ENCODE results near the gene ACIN1.

ACIN1 gene

DNA sequence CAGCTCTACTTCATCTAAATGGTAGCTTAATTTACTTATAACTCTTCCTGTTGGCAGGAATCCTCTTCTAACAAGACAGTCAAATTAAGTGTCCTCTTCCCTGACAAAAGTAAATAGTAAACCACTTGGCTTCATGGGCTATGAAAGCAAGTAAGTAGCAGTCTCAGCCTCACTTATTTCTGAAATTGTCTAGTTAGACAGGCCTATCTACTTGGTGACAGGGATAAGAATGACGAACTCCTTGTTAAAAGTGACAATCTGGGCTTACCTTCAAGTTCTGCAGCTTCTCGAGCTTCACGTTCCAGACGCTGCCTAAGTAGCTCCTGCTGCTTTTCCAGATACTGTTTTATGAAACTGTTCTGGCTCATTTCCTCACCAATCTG lies 4.7 kb downstream of the ACIN1 start:
- Histone ChIP-seq H3K4me1 (ENCODE audit: control insufficient read depth, insufficient read depth, low read length) (peaks cover 30% of the 10 kb centered on the region), H3K9me3 (ENCODE audit: control insufficient read depth, low read length) (no peaks in the 10 kb centered on the region), H3K9ac (ENCODE audit: low read length) (peak overlapping the region; percentile 1), H3K36me3 (ENCODE audit: control insufficient read depth, insufficient read depth, low read length, severe bottlenecking) (peaks cover 77% of the 10 kb centered on the region), H3K27me3 (replicated peaks; ENCODE audit: control insufficient read depth, insufficient read depth, low read length) (no peaks in the 10 kb centered on the region), H3K4me3 (ENCODE audit: low read length) (no peak overlapping the region)
- DNase-seq (ENCODE audit: low read depth), result no peak

DNA sequence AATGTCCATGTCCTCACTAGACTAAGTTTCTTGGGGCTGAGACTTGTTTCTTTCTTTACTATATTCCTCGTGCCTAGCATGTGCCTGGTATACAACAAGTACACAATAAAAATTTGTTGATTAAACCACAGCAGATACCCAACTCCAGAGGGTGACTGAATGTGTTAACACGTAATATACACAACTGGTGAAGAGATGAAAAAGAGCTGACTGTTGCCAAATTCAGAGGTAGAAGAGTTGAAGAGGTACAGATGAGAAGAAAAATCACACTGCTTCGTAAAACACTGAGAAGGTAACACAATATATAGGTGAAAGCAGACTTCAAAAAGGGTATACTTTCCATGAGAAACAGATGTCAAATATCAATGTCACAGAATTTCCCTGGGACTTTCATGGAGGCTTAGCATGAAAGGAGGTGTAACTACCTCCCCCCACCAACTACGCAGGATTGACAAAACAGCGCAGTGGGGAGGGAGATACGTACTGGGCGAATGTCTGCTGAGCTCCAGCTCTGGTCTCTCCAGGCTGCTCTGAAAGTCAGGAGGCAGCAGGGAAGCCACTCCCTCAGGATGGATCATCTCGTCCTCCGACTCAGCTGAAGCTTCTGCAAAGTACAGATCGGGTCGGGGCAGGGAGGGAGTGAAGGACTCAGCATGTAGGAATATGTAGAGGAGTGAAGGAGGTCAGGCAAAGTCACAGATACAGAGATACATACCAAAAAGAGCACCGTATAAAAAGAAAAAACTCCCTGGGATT lies 5.3 kb downstream of the ACIN1 start:
- no peak overlapping the region for H3K9ac ChIP-seq (ENCODE audit: low read length)
- DNase-seq (ENCODE audit: low read depth), result no peak
- H3K36me3 ChIP-seq (ENCODE audit: control insufficient read depth, insufficient read depth, low read length, severe bottlenecking), result peaks cover 82% of the 10 kb centered on the region
- no peaks in the 10 kb centered on the region for H3K27me3 ChIP-seq (replicated peaks; ENCODE audit: control insufficient read depth, insufficient read depth, low read length)
- no peaks in the 10 kb centered on the region for H3K9me3 ChIP-seq (ENCODE audit: control insufficient read depth, low read length)
- H3K4me1 ChIP-seq (ENCODE audit: control insufficient read depth, insufficient read depth, low read length), result peaks cover 35% of the 10 kb centered on the region
- no peak overlapping the region for H3K4me3 ChIP-seq (ENCODE audit: low read length)

DNA sequence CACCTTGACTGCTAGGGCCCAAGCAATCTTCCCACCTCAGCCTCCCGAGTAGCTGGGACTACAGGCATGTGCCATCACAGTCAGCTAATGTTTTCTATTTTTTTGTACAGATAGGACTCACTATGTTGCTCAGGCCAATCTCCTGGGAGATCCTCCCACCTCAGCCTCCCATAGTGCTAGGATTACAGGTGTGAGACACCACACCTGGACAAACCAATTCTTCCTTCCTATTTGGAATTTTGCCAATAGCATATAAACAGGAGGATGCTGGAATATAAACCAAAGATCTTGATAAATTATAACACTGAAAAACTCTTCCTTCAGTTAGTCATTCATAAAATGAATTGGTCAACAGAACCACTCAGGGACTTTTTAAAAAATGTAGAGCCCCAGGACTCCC lies 8.4 kb downstream of the ACIN1 start:
- no peak for DNase-seq (ENCODE audit: low read depth)
- no peaks in the 10 kb centered on the region for H3K9me3 ChIP-seq (ENCODE audit: control insufficient read depth, low read length)
- H3K9ac ChIP-seq (ENCODE audit: low read length), result no peak overlapping the region
- H3K4me1 ChIP-seq (ENCODE audit: control insufficient read depth, insufficient read depth, low read length), result peaks cover 26% of the 10 kb centered on the region
- H3K36me3 ChIP-seq (ENCODE audit: control insufficient read depth, insufficient read depth, low read length, severe bottlenecking), result peaks cover 85% of the 10 kb centered on the region
- H3K27me3 ChIP-seq (replicated peaks; ENCODE audit: control insufficient read depth, insufficient read depth, low read length), result no peaks in the 10 kb centered on the region
- H3K4me3 ChIP-seq (ENCODE audit: low read length), result no peak overlapping the region

DNA sequence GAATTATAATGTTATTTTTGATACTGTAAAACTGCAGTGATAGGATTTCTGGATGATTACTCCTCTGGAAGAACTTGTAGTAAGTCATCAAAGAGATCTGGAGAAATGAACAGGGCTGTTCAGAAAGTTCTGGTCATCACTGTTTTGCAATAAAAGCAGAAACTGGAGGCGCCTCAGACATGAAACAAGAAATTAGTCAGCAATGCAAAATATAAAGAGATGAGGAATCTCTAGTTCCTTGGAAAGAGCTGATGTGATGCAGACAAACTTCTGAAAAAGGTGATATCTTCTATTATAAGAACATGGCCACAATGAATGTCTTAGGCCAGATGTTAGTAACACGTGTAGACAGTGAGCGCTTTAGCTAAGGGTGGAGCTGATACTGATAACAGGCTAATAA lies 9.5 kb downstream of the ACIN1 start:
- H3K27me3 ChIP-seq (replicated peaks; ENCODE audit: control insufficient read depth, insufficient read depth, low read length), result no peaks in the 10 kb centered on the region
- H3K4me3 ChIP-seq (ENCODE audit: low read length), result no peak overlapping the region
- H3K9ac ChIP-seq (ENCODE audit: low read length), result peak overlapping the region; percentile 51
- peaks cover 35% of the 10 kb centered on the region for H3K4me1 ChIP-seq (ENCODE audit: control insufficient read depth, insufficient read depth, low read length)
- H3K9me3 ChIP-seq (ENCODE audit: control insufficient read depth, low read length), result no peaks in the 10 kb centered on the region
- DNase-seq (ENCODE audit: low read depth), result no peak
- peaks cover 87% of the 10 kb centered on the region for H3K36me3 ChIP-seq (ENCODE audit: control insufficient read depth, insufficient read depth, low read length, severe bottlenecking)

DNA sequence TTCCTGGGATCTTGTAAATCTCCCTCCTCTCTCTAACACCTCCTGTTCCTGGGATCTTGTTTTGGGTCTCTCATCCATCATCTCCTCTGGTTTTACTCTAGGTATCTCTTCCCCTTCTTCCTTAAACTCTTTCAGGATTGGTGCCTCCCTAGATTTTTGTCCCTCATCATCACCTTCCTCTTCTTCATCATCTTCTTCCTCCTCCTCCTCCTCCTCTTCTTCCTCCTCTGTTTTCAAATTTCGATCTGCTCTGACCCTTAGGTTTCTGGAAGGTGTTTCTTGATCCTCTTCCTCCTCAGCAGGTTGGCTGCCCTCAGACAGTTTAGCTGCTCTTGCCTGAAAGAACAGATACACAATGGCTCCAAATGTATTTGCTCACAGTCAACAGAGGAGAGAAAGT lies 14.5 kb downstream of the ACIN1 start:
- H3K27me3 ChIP-seq (replicated peaks; ENCODE audit: control insufficient read depth, insufficient read depth, low read length), result no peaks in the 10 kb centered on the region
- no peak overlapping the region for H3K4me3 ChIP-seq (ENCODE audit: low read length)
- H3K9me3 ChIP-seq (ENCODE audit: control insufficient read depth, low read length), result no peaks in the 10 kb centered on the region
- no peak for DNase-seq (ENCODE audit: low read depth)
- peaks cover 82% of the 10 kb centered on the region for H3K36me3 ChIP-seq (ENCODE audit: control insufficient read depth, insufficient read depth, low read length, severe bottlenecking)
- H3K4me1 ChIP-seq (ENCODE audit: control insufficient read depth, insufficient read depth, low read length), result peaks cover 71% of the 10 kb centered on the region
- peak overlapping the region; percentile 78 for H3K9ac ChIP-seq (ENCODE audit: low read length)

DNA sequence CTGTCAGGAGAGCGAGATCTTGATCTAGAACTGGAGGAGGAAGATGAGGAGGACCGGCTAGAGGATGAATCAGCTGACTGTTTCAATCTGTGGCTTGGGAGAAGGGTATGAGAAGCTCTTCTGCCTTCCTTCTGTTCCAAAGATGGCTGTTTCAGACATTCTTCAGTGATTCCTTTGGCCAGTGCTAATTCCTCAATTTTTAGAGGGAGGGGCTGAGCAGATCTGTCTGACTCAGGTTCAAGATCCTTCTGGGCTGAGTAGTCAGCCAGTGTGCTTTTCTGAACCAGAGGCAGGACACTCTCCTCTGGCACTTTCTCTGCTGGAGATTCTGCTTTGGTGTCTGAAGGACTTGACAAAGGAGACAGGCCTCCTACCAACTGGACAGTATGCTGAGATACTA lies 15.2 kb downstream of the ACIN1 start:
- Histone ChIP-seq H3K4me1 (ENCODE audit: control insufficient read depth, insufficient read depth, low read length) (peaks cover 69% of the 10 kb centered on the region), H3K9me3 (ENCODE audit: control insufficient read depth, low read length) (no peaks in the 10 kb centered on the region), H3K27me3 (replicated peaks; ENCODE audit: control insufficient read depth, insufficient read depth, low read length) (no peaks in the 10 kb centered on the region), H3K36me3 (ENCODE audit: control insufficient read depth, insufficient read depth, low read length, severe bottlenecking) (peaks cover 82% of the 10 kb centered on the region), H3K9ac (ENCODE audit: low read length) (peak overlapping the region; percentile 78), H3K4me3 (ENCODE audit: low read length) (peak overlapping the region; percentile 23)
- peak; percentile 28 for DNase-seq (ENCODE audit: low read depth)

DNA sequence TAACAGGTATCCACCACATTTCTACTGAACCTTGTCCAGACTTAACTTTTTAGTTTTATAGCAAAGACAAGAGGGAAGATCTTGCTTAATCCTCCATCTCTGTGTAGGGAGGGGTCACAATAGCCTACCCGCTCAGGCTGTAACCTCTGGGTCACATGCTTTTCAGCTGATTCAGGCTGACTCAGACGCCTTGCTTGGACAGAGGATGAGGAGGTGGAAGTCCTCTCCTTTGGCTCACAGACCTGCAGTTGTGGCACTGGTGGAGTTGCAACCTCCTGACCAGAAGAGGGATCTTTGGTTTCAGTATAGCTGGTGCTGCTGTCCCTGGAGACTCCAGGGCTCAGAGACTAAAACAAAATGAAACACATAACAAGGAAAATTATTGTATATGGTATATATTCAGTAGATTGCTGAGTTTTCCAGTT lies 16.2 kb downstream of the ACIN1 start:
- H3K36me3 ChIP-seq (ENCODE audit: control insufficient read depth, insufficient read depth, low read length, severe bottlenecking), result peaks cover 88% of the 10 kb centered on the region
- peak; percentile 93 for DNase-seq (ENCODE audit: low read depth)
- peak overlapping the region; percentile 88 for H3K9ac ChIP-seq (ENCODE audit: low read length)
- H3K9me3 ChIP-seq (ENCODE audit: control insufficient read depth, low read length), result no peaks in the 10 kb centered on the region
- no peaks in the 10 kb centered on the region for H3K27me3 ChIP-seq (replicated peaks; ENCODE audit: control insufficient read depth, insufficient read depth, low read length)
- H3K4me1 ChIP-seq (ENCODE audit: control insufficient read depth, insufficient read depth, low read length), result peaks cover 67% of the 10 kb centered on the region
- peak overlapping the region; percentile 23 for H3K4me3 ChIP-seq (ENCODE audit: low read length)

DNA sequence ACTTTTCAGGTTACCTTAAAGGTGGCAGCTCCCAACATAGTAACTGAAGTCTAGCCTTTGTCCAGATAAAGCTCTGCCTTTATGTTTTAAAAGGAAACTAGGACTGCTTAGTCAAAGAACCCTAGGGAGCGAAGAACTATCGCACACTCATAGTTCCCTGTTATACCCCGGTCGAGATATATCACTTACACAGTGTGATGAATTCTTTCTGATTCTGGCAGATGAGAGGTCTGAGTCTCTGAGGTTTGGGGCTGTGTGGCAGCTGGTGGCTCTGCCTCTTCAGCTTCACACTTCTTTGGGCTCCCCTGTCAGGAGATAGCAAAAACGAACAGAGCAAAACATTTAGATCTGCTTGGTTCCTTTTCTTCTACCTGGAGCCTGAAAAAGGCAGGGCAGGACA lies 17.0 kb downstream of the ACIN1 start:
- DNase-seq (ENCODE audit: low read depth), result no peak
- peaks cover 89% of the 10 kb centered on the region for H3K36me3 ChIP-seq (ENCODE audit: control insufficient read depth, insufficient read depth, low read length, severe bottlenecking)

DNA sequence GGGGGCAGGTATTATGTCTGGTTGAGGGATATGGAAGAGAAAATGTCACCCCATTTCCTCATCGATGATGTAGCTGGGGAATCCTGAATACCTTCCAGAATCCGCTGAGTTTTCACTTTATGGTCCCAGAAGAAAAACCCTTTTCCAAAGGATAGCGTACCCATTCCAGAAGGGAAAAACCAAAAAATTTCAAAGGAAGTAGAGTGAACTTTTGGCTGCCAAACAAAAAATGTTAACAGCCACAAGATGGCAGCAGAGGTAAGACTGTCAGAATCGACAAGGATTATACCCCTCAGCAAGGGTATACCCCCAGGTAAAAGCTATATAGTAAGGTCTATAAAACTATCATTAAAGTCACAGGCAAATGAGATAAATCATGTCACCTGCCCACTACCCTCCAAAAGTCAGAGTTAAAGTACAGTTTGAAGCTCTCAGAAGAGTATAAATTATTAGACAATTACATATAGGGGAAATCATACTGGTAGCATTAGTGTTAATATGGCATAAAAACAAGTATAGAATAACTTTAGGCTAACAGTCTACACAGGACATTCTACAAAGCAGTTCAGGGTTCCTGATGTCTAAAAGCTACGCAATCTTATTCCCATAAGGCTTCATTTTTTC lies 18.0 kb downstream of the ACIN1 start:
- peaks cover 73% of the 10 kb centered on the region for H3K4me1 ChIP-seq (ENCODE audit: control insufficient read depth, insufficient read depth, low read length)
- H3K9ac ChIP-seq (ENCODE audit: low read length), result peak overlapping the region; percentile 88
- no peaks in the 10 kb centered on the region for H3K9me3 ChIP-seq (ENCODE audit: control insufficient read depth, low read length)
- peaks cover 92% of the 10 kb centered on the region for H3K36me3 ChIP-seq (ENCODE audit: control insufficient read depth, insufficient read depth, low read length, severe bottlenecking)
- DNase-seq (ENCODE audit: low read depth), result peak; percentile 72
- peak overlapping the region; percentile 46 for H3K4me3 ChIP-seq (ENCODE audit: low read length)
- H3K27me3 ChIP-seq (replicated peaks; ENCODE audit: control insufficient read depth, insufficient read depth, low read length), result no peaks in the 10 kb centered on the region

More for the DNA sequence above, 17.0 kb downstream of the ACIN1 start:
- H3K9me3 ChIP-seq (ENCODE audit: control insufficient read depth, low read length), result no peaks in the 10 kb centered on the region
- H3K27me3 ChIP-seq (replicated peaks; ENCODE audit: control insufficient read depth, insufficient read depth, low read length), result no peaks in the 10 kb centered on the region
- H3K9ac ChIP-seq (ENCODE audit: low read length), result peak overlapping the region; percentile 88
- H3K4me1 ChIP-seq (ENCODE audit: control insufficient read depth, insufficient read depth, low read length), result peaks cover 68% of the 10 kb centered on the region
- H3K4me3 ChIP-seq (ENCODE audit: low read length), result peak overlapping the region; percentile 9

DNA sequence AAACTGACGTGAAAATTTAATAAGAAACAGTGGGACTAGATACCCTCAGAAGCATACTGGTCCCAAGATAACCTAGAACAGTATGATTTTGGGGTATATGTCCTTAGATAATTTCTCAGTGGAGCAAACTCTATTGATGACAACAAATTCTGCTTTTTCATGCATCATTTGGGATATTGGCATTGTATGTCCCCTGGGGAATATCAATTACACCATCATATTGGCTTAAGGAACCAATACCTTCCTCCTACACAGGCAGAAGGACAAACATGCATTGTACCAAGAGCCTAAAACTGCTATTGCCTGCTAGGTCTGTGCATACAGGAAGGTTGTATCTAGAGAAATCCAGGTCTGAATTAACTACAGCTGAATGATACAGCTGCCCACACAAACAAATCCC lies 20.0 kb downstream of the ACIN1 start:
- no peak overlapping the region for H3K4me3 ChIP-seq (ENCODE audit: low read length)
- H3K27me3 ChIP-seq (replicated peaks; ENCODE audit: control insufficient read depth, insufficient read depth, low read length), result no peaks in the 10 kb centered on the region
- H3K9me3 ChIP-seq (ENCODE audit: control insufficient read depth, low read length), result no peaks in the 10 kb centered on the region
- peak overlapping the region; percentile 39 for H3K9ac ChIP-seq (ENCODE audit: low read length)
- peaks cover 69% of the 10 kb centered on the region for H3K4me1 ChIP-seq (ENCODE audit: control insufficient read depth, insufficient read depth, low read length)
- no peak for DNase-seq (ENCODE audit: low read depth)
- H3K36me3 ChIP-seq (ENCODE audit: control insufficient read depth, insufficient read depth, low read length, severe bottlenecking), result peaks cover 73% of the 10 kb centered on the region

DNA sequence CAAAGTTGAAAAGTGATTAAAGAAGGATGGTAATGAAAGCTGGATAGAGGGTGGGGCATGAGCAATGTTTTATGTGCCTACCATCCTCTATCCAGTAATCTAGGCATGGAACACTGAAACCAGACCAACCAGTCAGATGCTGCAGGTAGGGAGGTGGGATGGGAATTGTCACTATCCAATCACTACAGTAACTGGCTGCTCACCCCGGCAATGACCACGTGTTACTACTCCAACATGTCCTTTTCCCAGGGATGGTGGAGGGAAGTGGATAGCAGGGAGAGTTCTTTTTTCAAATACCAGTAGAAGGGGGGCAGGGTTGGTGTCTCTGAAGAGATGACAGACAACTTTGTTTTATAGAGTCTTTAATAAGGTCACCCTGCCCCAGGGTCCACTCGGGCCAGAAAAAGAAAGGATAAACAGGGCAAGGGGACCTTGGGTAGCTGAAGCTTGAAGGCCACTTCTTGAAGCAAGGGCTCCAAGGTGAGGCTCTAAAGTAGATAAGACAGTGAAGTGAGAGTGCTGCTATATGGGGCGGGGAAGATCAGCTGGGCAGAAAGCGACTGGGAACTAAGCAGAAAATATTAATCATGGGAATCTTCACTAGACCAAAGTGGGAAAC lies 22.9 kb downstream of the ACIN1 start:
- Histone ChIP-seq H3K9ac (ENCODE audit: low read length) (peak overlapping the region; percentile 99), H3K4me1 (ENCODE audit: control insufficient read depth, insufficient read depth, low read length) (peaks cover 63% of the 10 kb centered on the region), H3K36me3 (ENCODE audit: control insufficient read depth, insufficient read depth, low read length, severe bottlenecking) (peaks cover 72% of the 10 kb centered on the region), H3K27me3 (replicated peaks; ENCODE audit: control insufficient read depth, insufficient read depth, low read length) (no peaks in the 10 kb centered on the region), H3K9me3 (ENCODE audit: control insufficient read depth, low read length) (no peaks in the 10 kb centered on the region), H3K4me3 (ENCODE audit: low read length) (peak overlapping the region; percentile 95)
- DNase-seq (ENCODE audit: low read depth), result no peak
